Measurements from ENCODE around the gene SLC13A4.

DNA sequence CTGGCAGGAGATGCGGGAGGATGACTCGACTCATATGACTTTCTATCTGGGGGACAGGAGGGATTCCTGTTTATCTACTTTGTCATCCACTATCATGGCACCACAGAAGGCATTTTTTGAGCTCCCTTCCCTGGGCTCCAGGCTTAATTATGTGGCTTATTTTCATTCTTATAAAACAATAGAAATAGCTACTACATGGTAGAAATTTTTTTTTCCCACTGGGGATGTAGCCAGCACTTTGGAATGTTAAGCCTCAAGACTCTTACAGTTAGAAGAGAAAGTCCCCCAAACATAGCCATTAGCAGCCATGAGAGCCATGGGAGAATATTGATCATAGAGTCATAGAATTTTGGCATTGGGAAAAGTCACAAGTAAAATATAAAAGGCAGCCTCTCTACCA lies 35.3 kb upstream of the SLC13A4 start:
- TF ChIP-seq POLR2A (IDR thresholded peaks at IDR 0.05), result no peak
- TF ChIP-seq, protein P1, sequence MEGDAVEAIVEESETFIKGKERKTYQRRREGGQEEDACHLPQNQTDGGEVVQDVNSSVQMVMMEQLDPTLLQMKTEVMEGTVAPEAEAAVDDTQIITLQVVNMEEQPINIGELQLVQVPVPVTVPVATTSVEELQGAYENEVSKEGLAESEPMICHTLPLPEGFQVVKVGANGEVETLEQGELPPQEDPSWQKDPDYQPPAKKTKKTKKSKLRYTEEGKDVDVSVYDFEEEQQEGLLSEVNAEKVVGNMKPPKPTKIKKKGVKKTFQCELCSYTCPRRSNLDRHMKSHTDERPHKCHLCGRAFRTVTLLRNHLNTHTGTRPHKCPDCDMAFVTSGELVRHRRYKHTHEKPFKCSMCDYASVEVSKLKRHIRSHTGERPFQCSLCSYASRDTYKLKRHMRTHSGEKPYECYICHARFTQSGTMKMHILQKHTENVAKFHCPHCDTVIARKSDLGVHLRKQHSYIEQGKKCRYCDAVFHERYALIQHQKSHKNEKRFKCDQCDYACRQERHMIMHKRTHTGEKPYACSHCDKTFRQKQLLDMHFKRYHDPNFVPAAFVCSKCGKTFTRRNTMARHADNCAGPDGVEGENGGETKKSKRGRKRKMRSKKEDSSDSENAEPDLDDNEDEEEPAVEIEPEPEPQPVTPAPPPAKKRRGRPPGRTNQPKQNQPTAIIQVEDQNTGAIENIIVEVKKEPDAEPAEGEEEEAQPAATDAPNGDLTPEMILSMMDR (IDR thresholded peaks at IDR 0.05), result no peak

Data from upper lobe of left lung (tissue), 4 donors.